ENCODE results near the gene PPP3CA.

The PPP3CA gene

DNA sequence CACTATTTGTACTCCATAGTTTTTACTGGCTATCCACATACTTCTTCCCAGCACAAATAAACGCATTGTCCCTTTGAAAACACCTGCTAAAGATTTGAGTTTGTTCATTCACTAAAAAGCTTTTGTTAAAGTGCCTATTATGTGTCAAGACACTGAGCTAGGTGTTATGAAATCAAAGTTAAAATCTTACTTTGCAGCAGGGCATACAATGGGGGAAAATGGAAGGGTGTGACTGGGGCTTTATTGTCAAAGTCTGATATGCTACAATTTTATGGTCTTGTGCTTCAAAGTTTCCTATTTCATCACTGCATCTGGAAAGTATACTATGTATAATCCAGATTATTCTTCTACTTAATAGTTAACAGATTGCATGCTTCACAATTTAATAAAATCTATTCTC is 128.4 kb downstream of the PPP3CA start:
- DNase-seq (ENCODE audit: extremely low read depth in 1 of 2, low read depth in 1 of 2), result no peak

DNA sequence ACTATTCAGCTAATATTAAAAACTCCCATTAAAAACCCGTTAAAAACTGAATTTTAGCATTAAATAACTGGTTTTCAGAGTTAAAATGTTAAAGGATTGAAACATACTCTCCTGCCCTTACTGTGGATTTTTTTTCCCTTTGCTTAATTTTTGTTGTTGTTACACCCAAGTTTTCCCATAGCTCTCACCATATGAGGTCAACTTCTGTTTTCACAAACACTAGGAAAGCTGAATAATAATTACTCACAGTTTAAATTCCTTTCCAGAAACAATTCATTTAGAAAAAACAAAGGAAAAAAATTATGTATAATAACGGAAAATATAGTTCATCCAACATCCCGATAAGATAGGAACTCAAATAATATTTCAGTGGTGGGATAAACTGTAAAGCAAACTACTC is 129.0 kb downstream of the PPP3CA start:
- DNase-seq (ENCODE audit: extremely low read depth in 1 of 2, low read depth in 1 of 2), result no peak

DNA sequence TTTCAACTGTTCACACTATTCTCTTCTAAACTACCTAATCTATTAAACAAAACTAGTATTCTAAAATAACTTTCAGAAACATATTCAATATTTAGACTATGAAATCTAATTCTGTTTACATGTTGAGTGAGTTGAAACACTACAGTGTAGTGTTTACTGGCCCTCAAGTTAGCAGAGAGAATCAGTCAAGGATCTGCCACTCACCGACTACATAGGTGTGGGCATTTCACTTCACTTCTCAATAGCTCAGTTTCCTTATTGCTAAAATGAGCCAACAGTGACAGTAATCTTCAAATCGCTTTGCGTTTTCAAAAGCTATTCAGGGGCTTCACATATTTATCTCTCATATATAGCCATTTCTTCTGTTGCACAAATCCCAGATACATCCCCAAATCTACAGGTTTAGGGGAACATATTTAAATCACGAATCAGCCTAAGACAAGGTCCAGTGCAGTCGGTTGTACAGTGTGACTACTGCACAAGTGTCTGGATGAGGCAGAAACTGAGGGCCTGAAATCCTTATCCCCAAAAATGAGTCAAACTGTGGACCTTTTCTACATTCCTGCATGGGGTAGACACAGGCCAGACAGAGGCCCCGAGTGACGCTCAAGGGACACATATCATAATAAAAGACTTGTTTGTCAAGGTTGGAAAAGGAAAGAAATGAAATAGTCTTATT is 129.8 kb downstream of the PPP3CA start:
- DNase-seq (ENCODE audit: extremely low read depth in 1 of 2, low read depth in 1 of 2), result no peak

DNA sequence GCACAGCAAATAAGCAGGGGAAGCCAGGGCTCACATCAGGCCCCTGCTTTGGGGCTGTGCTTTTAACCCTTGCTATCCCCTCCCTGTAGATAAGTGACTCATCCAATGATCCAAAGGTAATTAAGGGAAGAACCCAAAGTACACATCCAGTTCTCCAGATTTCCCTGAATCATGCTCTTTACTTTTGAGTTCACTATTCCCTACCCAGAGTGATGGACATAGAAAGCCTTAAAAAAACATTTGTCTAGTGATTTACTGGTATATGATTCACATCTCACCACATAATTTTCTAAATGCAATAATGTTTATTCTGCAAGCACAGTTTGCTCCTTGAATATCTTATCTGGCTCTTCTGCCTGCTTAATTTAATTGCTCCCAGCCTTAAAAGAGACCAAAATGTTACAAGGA is 136.2 kb downstream of the PPP3CA start:
- DNase-seq (ENCODE audit: extremely low read depth in 1 of 2, low read depth in 1 of 2), result no peak

DNA sequence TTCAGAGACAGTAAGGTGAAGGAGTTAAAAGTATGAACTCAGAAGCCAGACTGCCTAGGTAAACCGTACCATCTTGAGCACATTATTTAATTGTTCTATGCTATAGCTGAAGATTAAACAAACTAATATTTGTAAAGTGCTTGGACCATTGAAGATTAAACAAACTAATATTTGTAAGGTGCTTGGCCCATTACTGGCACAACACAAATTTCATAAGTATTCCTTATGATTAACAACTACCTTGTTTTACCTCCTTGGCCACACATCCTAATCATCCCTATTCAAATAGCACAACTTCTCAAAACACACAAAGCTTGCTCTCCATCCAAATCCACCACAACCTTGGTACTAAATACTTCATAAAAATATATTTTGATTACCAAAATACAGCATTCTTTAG is 137.0 kb downstream of the PPP3CA start:
- no peak for DNase-seq (ENCODE audit: extremely low read depth in 1 of 2, low read depth in 1 of 2)

DNA sequence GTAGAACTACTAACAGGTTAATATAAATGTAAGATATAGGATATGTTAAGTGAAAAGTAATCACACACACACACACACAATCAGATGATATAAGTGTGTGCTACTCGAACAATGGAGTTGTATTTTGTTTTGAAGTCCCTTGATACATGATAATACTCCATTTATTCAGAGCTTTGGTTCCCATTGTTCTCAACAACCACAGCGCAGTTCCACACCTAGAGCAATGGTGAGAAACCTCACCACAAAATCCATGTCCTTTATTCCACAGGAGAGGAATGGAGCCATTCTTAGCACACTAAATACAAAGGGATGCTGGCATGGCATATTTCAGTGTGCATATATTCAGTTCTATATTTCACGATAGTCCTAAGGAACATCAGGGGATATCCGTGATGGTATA is 139.2 kb downstream of the PPP3CA start:
- DNase-seq (ENCODE audit: extremely low read depth in 1 of 2, low read depth in 1 of 2), result no peak

DNA sequence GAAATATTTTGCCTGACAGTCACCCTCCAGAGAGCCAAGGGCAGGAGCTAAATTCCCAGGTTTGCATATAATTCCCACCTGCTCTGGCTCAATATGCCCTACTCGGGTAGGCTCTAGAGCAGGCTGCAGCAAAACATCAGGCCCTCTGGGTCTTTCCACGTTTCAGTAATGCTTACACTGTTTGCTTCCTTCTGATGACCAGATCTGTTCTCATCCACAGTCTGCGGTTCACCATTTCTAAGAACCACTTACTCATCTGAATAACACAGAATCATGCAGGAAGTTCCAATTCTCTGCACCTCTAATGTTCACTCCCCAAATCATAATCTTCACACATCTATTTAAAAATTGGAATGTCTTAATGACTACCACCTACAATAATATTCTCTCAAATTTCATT is 141.4 kb downstream of the PPP3CA start:
- peak; percentile 7 to 29 for DNase-seq (ENCODE audit: extremely low read depth in 1 of 2, low read depth in 1 of 2)

DNA sequence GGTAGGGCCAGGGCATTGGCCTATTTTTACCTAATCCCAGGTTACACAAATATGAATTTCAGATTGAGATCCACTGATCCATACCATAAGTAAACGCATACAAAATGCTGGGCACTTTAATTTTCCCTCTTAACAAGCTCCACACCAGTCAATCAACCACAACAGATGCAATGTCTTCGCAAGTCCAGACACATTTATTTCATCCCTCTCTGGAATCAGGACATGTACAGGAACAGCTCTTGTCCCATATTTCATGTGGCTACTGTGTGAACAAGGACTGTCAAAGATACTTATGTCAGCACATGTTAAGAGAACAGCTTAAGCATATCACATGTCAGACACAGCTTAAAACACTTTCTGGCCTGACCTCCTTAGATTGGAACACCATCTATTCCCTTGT is 145.9 kb downstream of the PPP3CA start:
- DNase-seq (ENCODE audit: extremely low read depth in 1 of 2, low read depth in 1 of 2), result no peak

DNA sequence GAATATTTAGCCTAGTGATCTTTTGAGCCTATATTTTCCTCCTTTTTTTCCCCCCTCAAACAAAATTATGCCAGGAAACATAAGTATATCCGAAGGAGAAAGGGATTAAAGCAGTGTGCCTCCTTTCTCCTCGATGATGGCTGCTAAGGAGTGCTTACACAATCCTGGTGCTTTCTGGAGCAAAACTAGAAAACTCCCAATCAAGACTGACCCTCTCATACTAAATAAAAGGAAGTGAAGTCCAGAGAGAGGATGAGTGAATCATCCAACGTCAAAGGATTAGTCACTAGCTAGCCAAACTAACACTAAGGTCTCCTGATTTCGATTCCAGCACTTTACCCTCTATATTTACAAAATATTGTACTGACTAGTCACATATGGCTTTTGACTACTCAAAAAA is 146.8 kb downstream of the PPP3CA start:
- DNase-seq (ENCODE audit: extremely low read depth in 1 of 2, low read depth in 1 of 2), result no peak

DNA sequence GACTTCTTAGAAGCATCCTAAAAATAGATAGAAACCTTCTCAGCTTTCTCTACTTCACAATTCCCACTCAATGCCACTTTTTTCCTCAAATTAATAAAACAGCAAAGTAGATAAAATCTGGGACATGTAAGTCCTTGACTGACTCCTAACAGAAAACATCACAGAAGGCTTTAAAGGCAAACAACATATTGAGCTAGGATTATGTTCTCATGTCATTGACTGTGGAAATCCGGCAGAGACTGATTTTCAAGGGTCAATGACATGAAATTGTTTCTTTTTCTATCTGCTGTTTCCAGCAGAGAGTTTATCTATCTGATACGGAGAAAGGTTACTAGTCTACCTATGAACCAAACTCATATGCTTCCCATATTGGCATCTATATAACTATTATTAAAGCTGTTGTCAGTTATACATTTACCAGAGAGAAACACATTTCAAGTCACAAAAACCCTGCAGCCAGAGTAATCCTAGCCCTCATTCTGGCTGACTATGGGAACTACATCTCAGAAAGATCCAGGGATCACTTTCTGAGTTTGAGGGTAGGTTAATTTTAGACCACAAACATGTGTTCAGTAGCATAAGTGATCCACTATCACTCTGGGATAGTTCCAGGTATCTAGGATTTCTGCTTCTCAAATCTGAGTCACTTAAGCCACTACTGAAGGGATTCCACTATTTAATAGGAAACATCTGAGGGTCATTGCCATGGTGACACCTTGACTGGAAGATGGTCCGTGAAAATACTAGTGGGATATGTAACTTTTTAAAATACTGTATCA is 147.6 kb downstream of the PPP3CA start:
- no peak for DNase-seq (ENCODE audit: extremely low read depth in 1 of 2, low read depth in 1 of 2)

DNA sequence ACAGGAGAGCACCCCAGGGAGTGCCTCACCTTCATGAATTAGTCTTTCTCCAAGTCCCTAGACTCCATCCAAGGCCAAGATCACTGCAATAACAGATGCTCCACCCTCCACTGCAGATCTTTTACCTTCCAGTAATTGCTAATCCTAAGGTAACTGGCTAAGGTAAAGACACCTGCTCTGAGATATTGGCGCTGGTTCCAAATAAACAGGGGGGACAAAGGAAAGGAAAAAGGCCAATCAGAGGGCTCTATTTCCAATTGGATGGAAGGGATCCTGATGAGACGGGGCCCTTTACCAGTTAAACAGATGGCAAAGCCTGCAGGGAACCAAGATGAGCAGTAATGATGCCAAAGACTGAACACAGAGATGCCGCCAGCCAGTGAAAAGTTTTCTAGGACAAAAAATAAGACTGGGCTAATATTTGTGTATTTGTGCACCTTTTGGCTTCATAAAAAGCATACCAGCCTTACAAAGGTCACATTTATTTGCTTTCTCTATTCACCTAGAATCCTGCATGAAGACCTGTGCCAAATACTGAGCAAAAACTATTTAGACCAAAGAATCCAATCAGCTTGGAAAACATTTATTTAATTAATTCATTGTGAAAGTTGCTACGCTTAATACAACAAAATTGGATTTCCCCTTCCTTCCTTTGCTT is 148.5 kb downstream of the PPP3CA start:
- DNase-seq (ENCODE audit: extremely low read depth in 1 of 2, low read depth in 1 of 2), result no peak

DNA sequence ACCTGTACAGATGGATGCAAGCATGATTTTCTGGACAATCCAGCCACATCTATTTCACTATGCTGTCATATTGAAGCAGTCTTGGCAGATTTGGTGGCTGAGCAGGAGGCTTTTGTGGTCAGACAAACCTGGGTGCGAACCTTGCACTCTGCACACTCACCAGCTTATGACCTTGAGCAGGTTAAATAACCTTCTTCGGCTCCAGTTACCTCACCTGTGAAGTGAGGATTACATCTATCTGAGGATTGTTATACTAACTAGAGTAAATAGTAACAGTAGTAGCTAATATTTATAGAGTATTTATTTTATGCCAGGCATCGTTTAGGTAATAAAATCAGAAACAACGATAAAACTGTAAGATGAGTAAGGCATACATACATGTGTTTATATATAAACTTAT is 150.0 kb downstream of the PPP3CA start:
- no peak for DNase-seq (ENCODE audit: extremely low read depth in 1 of 2, low read depth in 1 of 2)

DNA sequence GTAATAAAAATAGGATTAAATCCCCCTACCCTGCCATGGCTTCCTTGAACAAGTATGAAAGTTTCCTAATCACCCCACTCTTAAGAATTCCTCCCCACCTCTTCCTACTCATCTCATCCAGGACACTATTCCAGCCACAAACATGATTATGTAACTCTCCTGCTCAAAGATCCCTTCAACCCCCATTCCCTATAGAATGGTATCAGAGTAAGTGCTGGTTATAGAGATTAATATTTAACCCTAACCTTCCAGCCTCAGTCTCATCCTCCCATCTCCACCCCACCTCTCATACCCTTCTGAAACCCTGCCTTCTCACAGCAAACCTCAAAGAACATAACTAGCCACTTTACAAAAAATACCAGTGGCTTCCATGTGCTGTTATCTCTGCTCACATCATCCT is 155.1 kb downstream of the PPP3CA start:
- no peak for DNase-seq (ENCODE audit: extremely low read depth in 1 of 2, low read depth in 1 of 2)

DNA sequence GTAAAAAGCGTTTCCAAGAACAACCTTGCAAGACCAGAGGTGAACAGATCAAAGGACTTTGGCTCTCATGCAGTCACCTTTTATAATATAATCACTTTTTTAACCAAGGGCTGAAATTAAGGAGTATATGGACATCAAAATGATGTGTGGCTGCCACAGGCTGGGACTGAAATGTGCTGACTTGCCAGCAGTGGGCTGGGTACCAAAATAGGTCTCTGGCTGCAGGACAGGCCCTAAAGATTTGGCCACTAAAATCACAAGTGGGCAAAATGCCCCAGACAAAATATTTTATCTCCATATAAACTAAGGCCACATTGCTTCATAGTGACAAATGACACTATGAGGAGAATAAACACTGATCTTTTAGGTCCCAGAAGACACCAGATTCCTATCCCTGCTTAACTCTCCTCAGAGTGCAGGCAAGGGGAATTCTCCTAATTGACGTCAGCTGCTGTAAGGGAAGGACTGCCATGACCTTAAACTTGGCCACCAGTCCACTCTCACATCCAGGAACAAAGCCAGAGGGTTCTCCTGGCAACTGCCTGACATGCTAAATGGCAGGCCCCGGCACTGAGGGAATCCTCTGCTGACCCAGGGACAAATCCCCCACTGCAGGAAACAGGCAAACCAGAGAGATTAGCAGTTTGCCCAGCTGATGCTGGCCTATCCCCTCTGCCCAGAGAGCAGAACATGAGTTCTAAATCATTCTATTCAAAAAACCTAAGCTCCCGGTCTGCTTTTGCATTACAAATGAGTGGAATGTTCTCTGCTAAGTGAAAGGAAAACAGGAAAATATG is 155.8 kb downstream of the PPP3CA start:
- DNase-seq (ENCODE audit: extremely low read depth in 1 of 2, low read depth in 1 of 2), result no peak

DNA sequence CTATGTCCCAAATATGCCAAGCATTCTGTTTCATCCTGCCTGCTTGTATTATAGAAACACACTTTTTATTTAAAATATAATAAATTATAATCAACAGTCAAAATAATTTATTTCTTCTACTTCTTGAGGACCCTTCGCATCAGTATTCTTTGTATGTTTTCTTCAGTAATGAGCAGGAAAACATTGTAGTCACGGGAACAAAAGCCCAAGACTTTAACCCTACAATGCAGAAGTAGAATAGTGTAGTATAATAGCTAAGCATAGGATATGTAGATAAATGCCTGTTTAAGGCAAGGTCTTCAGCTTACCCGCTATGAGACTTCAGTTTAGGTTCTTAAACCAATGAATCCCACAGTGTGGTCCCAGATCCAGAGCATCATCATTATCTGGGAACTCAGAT is 156.6 kb downstream of the PPP3CA start:
- DNase-seq (ENCODE audit: extremely low read depth in 1 of 2, low read depth in 1 of 2), result no peak

DNA sequence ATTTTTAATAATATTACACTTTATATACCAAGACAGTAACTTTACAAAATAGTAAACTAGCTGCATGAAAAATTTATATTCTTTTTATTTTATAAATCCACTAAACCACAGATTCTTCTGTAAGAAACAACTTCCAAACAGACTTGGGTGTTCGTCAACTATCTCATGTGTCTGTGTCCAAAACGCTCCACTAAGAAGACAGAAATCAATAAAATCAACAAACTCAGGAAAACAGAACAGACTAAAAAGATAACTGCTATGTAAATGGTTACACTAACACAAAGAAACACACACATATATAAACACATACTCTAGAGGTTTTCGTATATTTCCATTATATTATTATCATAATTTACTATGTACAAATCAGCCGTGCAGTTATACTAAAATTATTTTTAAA is 158.4 kb downstream of the PPP3CA start:
- no peak for DNase-seq (ENCODE audit: extremely low read depth in 1 of 2, low read depth in 1 of 2)

DNA sequence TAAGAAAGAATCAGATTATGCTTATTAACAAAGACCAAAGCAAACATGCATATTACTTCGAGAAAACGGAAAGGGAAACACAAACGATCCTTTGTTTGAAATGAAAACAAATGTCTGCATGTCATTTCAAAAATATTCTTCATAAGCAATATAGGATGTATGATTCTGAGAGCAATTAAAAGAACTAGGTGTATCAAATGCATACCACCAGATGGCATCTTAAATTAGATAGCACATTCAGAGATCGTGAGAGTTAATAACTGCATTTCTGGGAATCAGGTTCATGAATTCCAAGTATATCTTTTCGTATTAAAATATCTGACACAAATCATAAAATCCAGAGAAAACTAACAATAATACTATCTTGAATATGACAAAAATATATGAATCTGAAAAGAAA is 159.5 kb downstream of the PPP3CA start:
- DNase-seq (ENCODE audit: extremely low read depth in 1 of 2, low read depth in 1 of 2), result no peak

DNA sequence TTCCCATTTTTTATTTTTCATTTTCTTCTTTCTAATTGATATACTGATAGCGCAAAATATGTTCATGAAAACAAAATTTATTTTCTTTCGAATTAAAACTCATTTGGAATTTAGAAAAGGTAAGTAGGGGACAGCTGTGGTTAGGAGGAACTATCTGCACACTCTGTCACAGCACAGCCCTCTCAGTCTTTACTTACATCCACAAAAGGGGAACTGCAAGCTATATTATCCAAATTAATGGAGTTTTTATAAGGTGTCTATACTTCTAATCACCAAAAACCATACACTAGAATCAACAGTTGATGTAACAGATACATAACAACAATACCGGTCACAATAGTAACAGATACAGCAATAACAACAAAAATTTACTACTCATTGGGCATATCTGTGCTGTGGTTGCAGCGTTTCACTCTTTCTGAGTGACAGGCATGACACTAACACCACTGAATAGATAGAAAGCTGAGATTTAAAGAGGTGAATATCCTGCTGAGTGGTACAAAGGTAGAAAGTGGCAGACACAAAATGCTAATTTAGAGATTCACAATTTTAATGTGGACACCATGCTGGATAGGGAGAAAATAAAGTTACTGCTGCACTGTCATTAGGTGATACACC is 160.7 kb downstream of the PPP3CA start:
- no peak for DNase-seq (ENCODE audit: extremely low read depth in 1 of 2, low read depth in 1 of 2)

DNA sequence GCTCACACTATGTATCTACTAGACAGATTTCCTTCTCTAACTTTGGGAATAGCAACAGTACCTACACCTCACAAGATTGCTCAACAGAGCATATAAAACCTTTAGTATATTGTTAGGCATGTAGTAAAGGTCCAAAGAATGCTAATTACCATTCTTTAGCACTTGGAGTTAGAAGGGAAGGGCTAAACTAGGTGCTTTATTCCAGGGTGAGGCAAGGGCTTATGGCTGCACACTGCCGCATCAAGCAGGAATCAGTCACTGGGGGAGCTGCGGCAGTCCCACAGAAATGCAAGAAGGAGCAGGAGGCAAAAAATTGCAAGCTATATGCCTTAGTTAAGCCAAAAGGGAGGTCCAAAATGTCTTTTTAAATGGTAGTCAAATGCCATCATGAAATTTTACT is 162.7 kb downstream of the PPP3CA start:
- DNase-seq (ENCODE audit: extremely low read depth in 1 of 2, low read depth in 1 of 2), result no peak

DNA sequence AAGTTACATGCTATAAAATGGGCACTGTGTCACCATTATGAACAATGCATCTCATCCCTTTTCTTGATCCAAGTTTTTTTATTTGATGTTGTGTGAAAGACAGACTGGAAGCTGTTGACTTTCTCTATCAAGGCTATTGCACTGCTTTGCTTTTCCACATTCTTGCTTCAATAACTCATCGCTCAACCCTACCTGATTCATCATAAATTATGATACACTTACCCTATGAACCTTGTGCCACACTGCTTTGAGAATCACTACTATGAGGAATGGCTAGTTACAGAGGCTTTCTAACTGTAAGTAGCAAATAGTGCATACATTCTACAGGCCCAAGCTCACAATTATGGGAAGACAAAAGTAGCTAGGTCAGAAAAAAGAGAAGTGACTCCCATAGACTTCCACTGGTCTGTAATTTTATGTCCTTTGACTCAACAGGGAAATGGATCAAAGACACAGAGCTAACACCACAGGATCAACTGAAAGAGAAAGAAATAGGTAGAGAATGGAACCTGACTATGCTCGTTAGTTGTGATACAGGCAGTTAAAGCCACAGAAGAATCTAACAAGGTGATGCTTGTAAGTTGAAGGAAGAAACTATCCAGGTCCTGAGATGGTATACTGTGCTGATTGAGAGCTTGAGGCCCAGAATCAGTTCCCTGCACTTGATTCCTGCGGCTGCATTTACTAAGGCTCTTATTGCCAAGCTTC is 163.5 kb downstream of the PPP3CA start:
- DNase-seq (ENCODE audit: extremely low read depth in 1 of 2, low read depth in 1 of 2), result no peak
